Right lobe of liver (tissue), 4 donors: ENCODE results near the gene PLK5.
A peak's percentile ranks its signal among the peaks of the same experiment; 100 is the strongest.

Experiments used
- POLR2A ChIP-seq: fragments of 450-650 bp; IDR thresholded peaks from one replicate; pipeline ENCODE4 v1.6.1; 2017; ENCODE audit warnings: antibody characterized with exemption, mild to moderate bottlenecking
- TF ChIP-seq, protein P1 (sequence below), 4 donors: fragments of 200-600 bp in 3 of 4; fragments of 450-650 bp in 1 of 4; IDR thresholded peaks; one replicate each; pipeline versions ENCODE4 v1.5.1 to v1.8.0; 2016 to 2022; ENCODE audit warnings: antibody characterized with exemption in 4 of 4, mild to moderate bottlenecking in 2 of 4
- donor health status: DM: no; HTN: no; CAD: no.
- donor health status: DM: no; HTN: no; CAD: no.
- donor health status: DM: no; HTN: yes; CAD: no.

DNA sequence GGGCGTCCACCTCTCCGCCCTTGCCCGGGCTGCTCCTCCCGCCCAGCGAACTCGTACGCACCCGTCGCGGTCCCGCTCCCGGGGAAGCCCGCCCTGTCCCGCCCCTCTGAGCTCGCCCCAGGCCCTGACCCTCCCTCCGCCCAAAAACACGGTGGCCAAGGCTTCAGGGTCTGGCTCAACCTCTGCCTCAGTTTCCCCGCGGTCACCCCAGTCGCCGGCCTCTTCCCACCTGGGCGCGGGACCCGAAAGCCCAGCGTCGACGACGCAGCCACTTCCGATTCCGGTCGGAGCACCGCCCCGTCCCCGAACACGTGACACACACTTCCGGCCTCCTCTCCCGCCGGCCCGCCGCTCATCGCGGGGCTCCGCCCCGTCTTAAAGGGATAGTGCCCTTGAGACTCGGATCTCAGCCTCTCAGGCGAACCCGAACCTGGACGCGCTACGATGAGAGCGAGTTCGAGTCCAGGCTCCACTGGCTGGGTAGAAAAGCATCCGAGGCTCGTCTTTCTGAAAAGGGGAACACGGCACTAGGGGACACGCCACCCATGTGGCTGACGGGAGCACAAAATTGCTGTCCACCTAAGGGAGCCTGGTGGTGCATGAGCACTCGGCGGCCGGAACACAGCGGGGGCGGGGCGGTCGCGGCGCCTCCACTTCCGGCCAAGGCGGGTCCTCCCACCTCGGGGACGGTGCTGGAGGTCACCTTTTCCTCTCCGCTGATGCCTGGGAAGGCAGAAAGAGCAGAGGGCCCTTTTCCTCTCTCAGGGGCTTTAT, 44.8 kb upstream of the PLK5 start, which contains the start of gene C19orf25:
- TF ChIP-seq, protein P1, sequence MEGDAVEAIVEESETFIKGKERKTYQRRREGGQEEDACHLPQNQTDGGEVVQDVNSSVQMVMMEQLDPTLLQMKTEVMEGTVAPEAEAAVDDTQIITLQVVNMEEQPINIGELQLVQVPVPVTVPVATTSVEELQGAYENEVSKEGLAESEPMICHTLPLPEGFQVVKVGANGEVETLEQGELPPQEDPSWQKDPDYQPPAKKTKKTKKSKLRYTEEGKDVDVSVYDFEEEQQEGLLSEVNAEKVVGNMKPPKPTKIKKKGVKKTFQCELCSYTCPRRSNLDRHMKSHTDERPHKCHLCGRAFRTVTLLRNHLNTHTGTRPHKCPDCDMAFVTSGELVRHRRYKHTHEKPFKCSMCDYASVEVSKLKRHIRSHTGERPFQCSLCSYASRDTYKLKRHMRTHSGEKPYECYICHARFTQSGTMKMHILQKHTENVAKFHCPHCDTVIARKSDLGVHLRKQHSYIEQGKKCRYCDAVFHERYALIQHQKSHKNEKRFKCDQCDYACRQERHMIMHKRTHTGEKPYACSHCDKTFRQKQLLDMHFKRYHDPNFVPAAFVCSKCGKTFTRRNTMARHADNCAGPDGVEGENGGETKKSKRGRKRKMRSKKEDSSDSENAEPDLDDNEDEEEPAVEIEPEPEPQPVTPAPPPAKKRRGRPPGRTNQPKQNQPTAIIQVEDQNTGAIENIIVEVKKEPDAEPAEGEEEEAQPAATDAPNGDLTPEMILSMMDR (IDR thresholded peaks at IDR 0.05): no peak
- TF ChIP-seq POLR2A: peak; percentile 44
